ENCODE results near the gene TRO.

Gene TRO, protein sequence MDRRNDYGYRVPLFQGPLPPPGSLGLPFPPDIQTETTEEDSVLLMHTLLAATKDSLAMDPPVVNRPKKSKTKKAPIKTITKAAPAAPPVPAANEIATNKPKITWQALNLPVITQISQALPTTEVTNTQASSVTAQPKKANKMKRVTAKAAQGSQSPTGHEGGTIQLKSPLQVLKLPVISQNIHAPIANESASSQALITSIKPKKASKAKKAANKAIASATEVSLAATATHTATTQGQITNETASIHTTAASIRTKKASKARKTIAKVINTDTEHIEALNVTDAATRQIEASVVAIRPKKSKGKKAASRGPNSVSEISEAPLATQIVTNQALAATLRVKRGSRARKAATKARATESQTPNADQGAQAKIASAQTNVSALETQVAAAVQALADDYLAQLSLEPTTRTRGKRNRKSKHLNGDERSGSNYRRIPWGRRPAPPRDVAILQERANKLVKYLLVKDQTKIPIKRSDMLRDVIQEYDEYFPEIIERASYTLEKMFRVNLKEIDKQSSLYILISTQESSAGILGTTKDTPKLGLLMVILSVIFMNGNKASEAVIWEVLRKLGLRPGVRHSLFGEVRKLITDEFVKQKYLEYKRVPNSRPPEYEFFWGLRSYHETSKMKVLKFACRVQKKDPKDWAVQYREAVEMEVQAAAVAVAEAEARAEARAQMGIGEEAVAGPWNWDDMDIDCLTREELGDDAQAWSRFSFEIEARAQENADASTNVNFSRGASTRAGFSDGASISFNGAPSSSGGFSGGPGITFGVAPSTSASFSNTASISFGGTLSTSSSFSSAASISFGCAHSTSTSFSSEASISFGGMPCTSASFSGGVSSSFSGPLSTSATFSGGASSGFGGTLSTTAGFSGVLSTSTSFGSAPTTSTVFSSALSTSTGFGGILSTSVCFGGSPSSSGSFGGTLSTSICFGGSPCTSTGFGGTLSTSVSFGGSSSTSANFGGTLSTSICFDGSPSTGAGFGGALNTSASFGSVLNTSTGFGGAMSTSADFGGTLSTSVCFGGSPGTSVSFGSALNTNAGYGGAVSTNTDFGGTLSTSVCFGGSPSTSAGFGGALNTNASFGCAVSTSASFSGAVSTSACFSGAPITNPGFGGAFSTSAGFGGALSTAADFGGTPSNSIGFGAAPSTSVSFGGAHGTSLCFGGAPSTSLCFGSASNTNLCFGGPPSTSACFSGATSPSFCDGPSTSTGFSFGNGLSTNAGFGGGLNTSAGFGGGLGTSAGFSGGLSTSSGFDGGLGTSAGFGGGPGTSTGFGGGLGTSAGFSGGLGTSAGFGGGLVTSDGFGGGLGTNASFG (N-terminal part only)

DNA sequence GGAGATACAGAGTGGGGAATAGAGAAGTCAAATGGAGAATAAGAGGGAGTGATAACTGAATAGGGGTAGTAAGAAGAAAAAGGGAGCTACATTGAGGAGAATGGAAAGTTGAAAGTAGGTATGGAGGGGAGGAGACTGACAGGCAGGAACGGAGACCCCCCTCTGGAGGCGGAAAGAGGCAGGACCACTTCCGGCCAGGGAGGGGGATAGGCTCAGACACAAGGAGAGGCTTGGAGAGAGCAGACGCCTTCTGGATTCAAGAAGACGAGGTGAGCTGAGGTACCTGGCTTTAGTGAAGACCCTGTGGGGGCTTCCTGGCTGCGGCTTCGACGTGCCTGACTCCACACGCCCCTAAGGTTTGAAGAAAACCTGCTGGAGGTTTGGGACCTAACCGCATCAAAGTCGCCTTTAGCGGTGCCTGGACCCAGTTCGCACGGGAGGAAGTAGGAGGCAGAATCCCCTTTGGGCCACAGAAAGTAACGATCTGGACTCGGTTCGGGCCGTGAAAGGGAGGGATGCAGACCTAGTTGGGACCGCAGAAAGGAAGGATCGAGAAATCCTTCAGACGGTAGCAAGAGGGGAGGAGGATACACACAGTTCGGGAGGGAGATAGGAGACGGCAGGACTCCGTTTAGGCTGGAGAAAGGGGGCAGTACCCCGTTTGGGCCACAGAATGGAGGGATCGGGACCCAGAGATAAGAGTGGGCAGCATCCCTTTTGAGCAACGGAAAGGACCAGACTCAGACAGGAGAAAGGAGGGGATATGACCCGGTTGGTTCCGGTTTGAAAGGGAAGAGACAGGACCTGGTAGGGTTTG, at the start of gene TRO:
TRO (plus strand) TSS at position 215 of the 817 bp plus-strand sequence. CDS start 1,423 bp downstream, outside the sequence.
- peak; percentile 65 to 69 for DNase-seq

DNA sequence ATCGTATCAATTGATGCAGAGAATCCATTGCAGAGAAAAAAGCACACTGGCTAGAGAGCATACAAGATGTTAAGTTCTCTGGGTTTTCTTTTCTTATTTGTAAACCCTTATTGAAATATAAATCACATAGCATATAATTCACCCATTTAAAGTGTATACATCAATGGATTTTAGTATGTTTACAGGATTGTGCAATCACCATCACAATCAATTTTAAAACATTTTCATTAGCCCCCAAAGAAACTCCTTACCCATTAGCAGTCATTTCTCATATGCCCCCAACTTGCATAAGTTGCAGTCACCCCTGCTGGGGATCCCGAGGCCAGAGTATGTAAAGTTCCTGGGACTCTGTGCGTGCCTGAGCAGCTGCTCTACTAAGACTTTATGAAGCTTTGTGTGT, 34.9 kb upstream of the TRO start:
- DNase-seq = no peak

DNA sequence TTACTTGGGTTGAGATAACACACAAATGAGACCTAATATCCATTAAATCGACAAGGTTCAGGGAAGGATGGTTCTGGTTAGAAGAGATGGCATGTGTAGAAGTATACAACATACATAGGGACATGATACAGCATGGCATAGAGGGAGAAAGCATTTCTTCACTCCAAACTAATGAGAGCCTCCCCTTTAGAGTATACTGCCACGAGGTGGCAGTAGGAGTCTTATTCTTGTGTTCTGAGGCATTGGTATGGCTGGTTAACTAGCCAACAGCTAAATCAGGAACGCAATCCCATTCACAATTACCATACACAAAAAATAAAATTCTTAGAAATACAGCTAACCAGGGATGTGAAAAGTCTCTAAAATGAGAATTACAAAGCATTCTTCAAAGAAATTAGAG, 29.1 kb upstream of the TRO start:
- peak; percentile 64 to 83 for DNase-seq

DNA sequence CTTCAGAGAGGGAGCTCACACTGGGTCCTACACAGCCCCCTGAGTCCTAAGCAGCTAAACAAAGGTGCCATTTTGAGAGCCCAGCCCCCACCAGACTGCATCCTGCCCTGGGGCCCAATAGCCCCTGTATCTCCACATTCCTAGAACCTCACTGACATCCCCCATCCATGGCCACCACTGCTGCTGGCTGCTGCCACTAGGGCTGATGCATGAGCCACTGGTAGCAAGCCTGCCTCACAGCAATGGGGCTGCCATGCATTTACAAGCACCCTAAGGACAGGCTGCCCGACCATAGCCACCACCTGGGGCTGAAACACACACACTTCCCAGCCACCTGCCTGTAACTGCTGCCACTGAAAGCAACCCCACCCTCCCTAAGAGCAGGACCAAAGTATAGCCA, 26.5 kb upstream of the TRO start:
- no peak for DNase-seq

DNA sequence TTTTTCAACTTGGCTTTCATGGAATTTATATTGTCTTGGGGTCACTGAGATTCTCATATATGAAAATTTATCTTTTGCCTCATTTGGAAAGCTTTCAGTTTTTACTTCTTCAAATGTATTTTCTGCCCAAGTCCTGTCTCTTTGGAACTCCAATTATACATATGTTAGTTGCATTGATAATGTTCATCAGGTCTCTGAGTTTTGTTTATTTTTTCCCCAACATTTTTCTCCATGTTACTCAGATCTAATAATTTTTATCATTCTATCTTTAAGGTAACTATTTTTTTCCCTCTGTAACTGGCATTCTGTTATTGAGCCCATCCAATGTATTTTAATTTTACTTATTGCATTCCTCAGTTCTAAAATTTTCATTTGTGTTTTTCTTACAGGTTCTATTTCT, 10.7 kb upstream of the TRO start:
- DNase-seq = no peak

DNA sequence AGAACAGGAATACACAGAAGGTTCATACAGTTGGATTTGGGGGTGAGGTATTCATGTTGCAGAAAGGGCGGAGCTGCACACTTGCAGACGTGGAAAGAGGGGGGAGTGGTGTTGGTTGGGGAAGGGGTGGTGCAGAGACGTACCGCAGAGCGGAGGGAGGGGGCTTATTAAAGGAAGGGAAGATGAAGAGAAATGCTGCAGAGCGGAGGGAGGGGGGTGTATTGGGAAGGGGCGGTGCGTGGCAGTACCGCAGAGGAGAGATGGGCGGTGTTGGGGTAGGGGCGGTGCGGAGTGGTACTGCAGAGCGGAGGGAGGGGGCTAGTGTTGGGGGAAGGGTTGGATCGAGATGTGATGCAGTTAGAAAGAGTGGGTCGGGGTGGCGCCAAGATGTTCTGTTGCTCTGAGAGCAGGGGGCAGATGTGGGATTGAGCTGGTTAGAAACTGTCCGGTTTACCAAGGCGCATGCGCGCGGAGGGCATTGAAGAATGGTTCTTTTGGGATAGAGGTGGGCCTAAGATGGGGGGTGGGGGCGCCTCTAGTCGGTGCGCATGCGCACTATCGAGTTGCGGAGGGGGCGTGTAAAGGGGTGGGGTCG, 900 bp downstream of the TRO start:
- peak; percentile 91 to 93 for DNase-seq

DNA sequence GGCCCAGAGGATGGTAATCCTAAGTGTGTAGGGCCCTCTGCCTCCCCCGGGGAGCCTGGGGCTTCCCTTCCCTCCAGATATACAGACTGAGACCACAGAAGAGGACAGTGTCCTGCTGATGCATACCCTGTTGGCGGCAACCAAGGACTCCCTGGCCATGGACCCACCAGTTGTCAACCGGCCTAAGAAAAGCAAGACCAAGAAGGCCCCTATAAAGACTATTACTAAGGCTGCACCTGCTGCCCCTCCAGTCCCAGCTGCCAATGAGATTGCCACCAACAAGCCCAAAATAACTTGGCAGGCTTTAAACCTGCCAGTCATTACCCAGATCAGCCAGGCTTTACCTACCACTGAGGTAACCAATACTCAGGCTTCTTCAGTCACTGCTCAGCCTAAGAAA, 1.9 kb downstream of the TRO start:
- no peak for DNase-seq

DNA sequence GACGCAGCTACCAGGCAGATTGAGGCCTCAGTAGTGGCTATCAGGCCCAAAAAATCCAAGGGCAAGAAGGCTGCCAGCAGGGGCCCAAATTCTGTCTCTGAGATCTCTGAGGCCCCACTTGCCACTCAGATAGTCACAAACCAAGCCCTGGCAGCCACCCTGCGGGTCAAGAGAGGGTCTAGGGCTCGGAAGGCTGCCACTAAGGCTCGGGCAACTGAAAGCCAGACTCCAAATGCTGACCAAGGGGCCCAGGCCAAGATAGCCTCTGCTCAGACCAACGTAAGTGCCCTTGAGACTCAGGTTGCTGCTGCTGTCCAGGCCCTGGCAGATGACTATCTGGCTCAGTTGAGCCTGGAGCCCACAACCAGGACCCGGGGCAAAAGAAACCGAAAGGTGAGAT, 2.8 kb downstream of the TRO start:
- no peak for DNase-seq

DNA sequence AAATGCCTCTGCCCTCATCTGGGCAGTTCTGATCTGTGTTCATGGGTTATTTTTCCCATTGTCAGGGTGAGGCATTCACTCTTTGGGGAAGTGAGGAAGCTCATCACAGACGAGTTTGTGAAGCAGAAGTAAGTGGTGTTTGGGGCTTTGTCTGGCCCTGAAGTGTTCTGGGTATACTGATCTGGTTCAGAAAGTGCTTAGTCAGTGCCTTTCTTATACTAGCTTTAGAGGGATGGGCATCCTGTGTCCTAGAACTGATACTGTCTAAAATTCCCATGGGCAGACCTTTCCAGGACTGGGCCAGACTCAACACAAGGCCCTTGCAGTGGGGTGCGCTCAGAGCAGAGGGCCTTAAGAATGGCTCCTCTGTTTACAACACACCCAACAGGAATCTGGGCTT, 6.4 kb downstream of the TRO start:
- no peak for DNase-seq

DNA sequence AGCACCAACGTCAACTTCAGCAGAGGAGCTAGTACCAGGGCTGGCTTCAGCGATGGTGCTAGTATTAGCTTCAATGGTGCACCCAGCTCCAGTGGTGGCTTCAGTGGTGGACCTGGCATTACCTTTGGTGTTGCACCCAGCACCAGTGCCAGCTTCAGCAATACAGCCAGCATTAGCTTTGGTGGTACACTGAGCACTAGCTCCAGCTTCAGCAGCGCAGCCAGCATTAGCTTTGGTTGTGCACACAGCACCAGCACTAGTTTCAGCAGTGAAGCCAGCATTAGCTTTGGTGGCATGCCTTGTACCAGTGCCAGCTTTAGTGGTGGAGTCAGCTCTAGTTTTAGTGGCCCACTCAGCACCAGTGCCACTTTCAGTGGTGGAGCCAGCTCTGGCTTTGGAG, 8.3 kb downstream of the TRO start:
- DNase-seq = no peak

DNA sequence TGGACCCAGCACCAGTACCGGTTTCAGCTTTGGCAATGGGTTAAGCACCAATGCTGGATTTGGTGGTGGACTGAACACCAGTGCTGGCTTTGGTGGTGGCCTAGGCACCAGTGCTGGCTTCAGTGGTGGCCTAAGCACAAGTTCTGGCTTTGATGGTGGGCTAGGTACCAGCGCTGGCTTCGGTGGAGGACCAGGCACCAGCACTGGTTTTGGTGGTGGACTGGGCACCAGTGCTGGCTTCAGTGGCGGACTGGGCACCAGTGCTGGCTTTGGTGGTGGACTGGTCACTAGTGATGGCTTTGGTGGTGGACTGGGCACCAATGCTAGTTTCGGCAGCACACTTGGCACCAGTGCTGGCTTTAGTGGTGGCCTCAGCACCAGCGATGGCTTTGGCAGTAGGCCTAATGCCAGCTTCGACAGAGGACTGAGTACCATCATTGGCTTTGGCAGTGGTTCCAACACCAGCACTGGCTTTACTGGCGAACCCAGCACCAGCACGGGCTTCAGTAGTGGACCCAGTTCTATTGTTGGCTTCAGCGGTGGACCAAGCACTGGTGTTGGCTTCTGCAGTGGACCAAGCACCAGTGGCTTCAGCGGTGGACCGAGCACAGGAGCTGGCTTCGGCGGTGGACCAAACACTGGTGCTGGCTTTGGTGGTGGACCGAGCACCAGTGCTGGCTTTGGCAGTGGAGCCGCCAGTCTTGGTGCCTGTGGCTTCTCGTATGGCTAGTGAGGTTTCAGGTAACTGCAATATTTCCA, 9.8 kb downstream of the TRO start:
- no peak for DNase-seq

DNA sequence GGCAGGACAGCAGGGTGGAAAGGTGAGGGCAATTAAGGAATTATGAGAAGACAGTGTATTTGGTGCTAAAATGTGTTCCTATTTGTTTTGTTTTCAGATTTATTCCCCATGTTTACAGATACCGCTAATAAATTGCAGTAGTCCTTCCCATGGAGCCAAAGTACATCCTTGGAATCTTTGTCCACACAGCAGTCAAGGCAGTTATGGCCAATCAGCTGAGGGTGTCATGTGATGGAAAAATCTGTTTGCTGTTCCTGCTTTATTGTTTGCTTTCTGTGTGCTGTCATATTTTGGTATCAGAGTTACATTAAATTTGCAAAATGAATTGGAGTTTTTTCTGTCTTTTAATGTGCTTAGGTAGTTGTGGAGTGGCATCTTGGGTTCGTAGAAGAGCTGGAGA, 10.5 kb downstream of the TRO start:
- DNase-seq = no peak

DNA sequence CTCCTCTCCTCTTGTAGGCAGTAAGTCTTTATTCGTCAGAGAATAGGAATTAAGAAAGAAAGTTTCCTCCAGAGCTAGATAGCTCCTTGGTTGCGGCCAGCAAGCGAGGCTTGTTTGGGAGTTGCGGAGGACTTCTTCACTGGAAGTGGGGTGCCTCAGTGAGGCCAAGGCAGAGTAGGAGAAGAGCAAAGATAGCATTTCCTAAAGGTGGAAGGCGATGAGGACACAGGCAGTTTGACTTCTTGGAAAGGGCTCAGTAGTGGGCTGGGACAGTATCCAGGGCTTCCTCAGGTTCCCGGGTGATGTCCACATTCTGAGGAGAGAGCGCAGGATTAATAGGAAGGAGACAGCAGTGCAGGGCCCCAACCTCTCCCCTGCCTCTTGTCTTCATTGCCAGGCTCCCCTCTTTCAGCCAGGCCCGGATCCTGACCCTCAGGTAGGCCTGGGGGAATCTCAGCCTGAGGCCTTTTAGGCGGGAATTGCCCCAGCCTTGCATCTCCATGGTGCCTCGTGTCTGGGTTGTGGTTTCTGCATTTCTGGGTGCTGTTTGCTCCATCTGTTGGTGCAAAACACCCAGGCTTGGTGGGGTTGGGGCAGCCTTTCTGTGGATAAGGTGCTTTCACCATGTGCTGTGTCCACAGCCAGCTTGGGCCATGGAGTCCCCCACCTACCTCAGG, 12.7 kb downstream of the TRO start:
- DNase-seq = no peak

DNA sequence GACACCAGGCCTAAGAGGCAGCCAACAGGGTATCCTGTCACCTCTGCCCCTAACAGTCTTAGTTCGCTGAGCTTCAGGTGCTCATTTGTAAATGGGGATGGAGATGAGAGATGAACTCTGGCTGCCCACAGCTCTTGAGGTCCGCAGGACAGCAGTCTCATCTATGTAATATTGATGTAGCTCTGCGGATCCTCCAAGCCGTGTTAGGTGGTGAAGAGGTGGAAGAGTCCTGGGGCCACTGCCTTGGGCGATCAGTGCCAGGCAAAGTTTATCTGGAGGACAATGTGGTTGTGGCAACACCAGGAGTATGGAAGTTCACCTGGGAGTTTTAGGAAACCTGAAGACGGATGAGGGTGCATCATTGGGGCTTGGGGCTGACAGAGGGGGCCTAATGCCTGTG, 13.4 kb downstream of the TRO start:
- DNase-seq = no peak

DNA sequence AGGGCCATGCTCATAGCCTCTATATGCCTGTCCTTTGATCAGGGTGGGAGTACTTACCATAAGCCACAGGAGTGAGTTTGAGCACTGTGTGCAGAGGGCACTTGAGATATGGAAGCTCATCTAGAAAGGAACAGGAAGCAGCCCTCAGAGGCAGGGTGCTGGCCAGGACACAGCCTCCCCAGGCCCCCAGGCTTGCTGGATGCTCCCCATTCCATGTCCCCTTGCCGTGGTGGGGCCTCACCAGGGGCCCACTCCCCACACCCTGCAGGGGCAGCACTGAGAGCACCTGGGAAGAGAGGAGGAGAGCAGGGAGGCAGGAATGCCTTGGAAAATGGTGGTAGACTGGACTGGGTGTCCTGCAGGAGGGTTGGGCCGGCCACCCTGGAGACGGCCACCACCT, 14.3 kb downstream of the TRO start:
- no peak for DNase-seq

DNA sequence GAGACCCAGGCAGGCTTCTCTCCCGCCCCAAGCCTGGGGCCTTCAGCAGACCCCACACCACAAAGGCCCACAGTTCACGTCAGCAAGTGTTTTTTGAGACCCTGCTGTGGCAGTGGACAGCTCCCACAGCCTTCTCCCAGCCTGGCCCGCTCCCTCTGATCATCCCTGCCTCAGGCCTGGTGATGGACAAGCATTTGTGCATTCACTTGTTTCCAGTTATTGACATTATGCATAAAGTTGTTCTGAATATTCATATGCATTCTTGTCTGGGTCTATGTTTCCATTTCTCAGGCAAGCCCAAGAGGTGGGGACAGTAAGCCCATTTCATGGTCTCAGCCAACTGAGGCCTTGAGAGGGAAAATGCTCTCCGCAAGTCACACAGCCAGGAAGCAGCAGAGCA, 14.7 kb downstream of the TRO start:
- DNase-seq = no peak

DNA sequence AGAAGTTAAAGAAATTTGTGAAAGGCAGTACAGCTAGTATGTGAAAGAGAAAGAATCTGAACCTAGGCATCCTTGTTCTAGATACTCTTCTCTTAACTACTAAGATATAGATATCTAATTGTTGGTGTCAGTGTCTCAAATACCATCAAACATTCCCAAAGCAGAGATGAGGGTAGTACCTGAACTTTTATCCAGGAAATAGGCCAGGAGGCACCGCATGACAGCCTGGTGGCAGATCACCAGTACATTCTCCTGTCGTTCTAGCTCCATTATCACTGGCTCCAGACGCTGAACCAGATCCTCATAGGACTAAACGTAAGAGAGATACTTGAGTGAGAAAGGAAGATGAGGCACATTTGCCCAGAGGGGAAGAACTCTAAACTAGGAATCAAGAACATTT, 16.8 kb downstream of the TRO start:
- no peak for DNase-seq

DNA sequence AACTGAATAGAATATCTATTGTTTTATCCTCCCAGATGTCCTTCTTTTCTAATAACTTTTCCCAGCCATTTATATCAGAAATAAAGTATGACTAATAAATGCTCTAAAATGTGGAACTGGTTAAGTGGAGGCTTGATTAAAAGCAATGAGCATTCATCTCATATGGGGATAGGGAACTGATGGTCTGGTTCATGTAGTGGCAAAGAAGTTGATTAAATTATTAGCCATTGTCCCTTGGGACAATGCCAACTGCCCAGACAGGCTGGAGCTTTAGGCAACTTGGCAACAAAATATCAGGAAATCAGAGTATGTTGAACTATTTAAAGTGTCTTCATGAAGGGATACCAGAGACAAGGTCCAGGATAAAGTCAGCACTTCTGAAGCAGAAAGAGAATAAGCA, 24.2 kb downstream of the TRO start:
- no peak for DNase-seq

DNA sequence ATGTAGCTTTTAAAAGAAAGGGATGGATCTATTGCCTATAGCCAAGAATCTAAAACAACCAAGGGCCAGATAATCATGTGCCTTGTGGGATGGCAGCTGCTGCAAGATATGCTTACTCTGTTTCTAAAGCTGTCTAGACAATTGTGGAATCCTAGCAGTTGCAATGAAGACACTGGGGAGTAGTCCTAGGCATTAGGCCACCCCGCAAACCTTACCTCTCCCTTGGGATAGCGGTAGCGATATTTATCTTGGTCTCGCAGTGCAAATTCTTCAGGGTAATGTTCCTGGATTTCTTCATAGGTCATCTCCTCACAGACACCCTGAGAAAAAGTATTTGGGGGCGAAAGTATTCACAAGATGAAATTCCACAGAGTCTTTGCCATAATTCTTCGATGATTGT, 24.6 kb downstream of the TRO start:
- DNase-seq = no peak

DNA sequence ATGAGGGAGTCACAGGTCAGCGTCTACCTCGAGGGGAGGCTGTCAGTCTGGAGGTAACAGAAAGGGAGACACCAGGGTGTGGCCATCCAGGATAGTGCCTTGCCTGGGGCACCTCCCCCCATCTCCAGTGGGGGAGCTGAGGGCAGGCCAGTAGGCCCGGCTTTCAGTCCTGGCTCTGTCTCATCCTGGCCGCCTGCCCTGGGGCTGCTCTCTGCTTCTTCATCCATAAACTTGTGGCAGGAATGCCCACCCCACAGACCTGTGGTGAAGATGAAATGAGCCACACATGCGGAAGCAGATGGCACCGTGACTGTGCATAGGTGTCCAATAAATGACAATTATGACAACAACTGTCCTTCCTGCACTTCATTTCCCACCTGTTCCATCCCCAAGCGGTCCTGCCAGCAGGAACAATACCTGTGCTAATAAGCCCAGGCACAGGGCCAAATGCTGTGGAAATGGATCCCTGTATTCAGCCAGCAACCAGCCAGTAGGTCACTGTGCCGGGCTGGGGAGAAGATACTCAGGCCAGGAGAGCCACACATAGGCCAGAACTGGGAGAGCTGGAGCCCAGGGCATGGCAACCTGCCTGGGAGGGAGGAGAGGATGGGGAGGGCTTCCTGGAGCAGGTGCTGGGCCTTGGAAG, 30.2 kb downstream of the TRO start:
- peak; percentile 78 to 86 for DNase-seq

Measured in SHP77 (cell line).